ENCODE data around the gene MED9. TPM values are rescaled to one million over a fixed set of nuclear protein-coding genes. Genes with fewer than 3 reads are reported as not detected.
"Not testable (repeated sequence)": the region's sequence is repeated elsewhere in the genome, so short reads cannot be mapped to it uniquely, and the experiment has no call there.

Gene MED9
- total RNA-seq, result 1 to 10 TPM; 7.0 to 8.8 TPM
- long read RNA-seq, donor 1, transcript MED9-201 (2 exons, 2,228 nt), result major isoform, 7 of 8 reads
- long read RNA-seq, donor 1, partial matches to known transcripts, result 0 of 8 reads
- long read RNA-seq, donor 1, other reads (novel, unspliced or antisense), result 1 of 8 reads
- long read RNA-seq, donor 2, transcript MED9-201 (2 exons, 2,228 nt), result major isoform, 14 of 21 reads
- long read RNA-seq, donor 2, partial matches to known transcripts, result 6 of 21 reads
- long read RNA-seq, donor 2, other reads (novel, unspliced or antisense), result 0 of 21 reads

- peak; percentile 97 for DNase-seq (ENCODE audit: low spot score)
- intact Hi-C loops (cut with DNase I), result no loop called here
Measured at GRCh38 chr17:17476865-17477467, at the start of gene MED9. Gene MED9 (plus strand): TSS chr17:17477000. CDS start chr17:17477042, 42 bp downstream.

GRCh38 chr17:17429222-17429621 is 47.6 kb upstream of the MED9 start:
- intact Hi-C loops (cut with DNase I), result no loop called here
- DNase-seq (ENCODE audit: low spot score), result no peak

GRCh38 chr17:17430924-17431323 is 45.9 kb upstream of the MED9 start:
- intact Hi-C loops (cut with DNase I), result not testable (repeated sequence)

GRCh38 chr17:17431605-17432004 is 45.2 kb upstream of the MED9 start:
- DNase-seq (ENCODE audit: low spot score), result no peak
- intact Hi-C loops (cut with DNase I), result no loop called here

More at GRCh38 chr17:17430924-17431323, 45.9 kb upstream of the MED9 start:
- DNase-seq (ENCODE audit: low spot score), result not testable (repeated sequence)

GRCh38 chr17:17433000-17433703 is 43.6 kb upstream of the MED9 start:
- DNase-seq (ENCODE audit: low spot score), result no peak
- intact Hi-C loops (cut with DNase I), result no loop called here

GRCh38 chr17:17434477-17434876 is 42.3 kb upstream of the MED9 start:
- intact Hi-C loops (cut with DNase I), result no loop called here

GRCh38 chr17:17435323-17435722 is 41.5 kb upstream of the MED9 start:
- intact Hi-C loops (cut with DNase I), result no loop called here
- DNase-seq (ENCODE audit: low spot score), result no peak

More at GRCh38 chr17:17434477-17434876, 42.3 kb upstream of the MED9 start:
- DNase-seq (ENCODE audit: low spot score), result no peak

GRCh38 chr17:17437461-17437860 is 39.3 kb upstream of the MED9 start:
- DNase-seq (ENCODE audit: low spot score), result no peak
- intact Hi-C loops (cut with DNase I), result no loop called here

GRCh38 chr17:17437893-17438292 is 38.9 kb upstream of the MED9 start:
- DNase-seq (ENCODE audit: low spot score), result no peak
- intact Hi-C loops (cut with DNase I), result no loop called here

- intact Hi-C loops (cut with DNase I), result no loop called here
- peak; percentile 85 for DNase-seq (ENCODE audit: low spot score)
Measured at GRCh38 chr17:17440010-17440843, 36.6 kb upstream of the MED9 start.

GRCh38 chr17:17440938-17441675 is 35.7 kb upstream of the MED9 start:
- no peak for DNase-seq (ENCODE audit: low spot score)
- intact Hi-C loops (cut with DNase I), result no loop called here

GRCh38 chr17:17443173-17443572 is 33.6 kb upstream of the MED9 start:
- DNase-seq (ENCODE audit: low spot score), result no peak
- intact Hi-C loops (cut with DNase I), result no loop called here

GRCh38 chr17:17445296-17445924 is 31.4 kb upstream of the MED9 start:
- DNase-seq (ENCODE audit: low spot score), result peak; percentile 62
- intact Hi-C loops (cut with DNase I), result no loop called here

GRCh38 chr17:17445925-17446665 is 30.7 kb upstream of the MED9 start:
- intact Hi-C loops (cut with DNase I), result no loop called here
- DNase-seq (ENCODE audit: low spot score), result peak; percentile 78

- intact Hi-C loops (cut with DNase I), result no loop called here
- DNase-seq (ENCODE audit: low spot score), result peak; percentile 70
Measured at GRCh38 chr17:17446666-17447155, 30.1 kb upstream of the MED9 start.

GRCh38 chr17:17447264-17447663 is 29.5 kb upstream of the MED9 start:
- DNase-seq (ENCODE audit: low spot score), result peak; percentile 40
- intact Hi-C loops (cut with DNase I), result no loop called here

- intact Hi-C loops (cut with DNase I), result no loop called here
- DNase-seq (ENCODE audit: low spot score), result no peak
Measured at GRCh38 chr17:17448076-17448475, 28.7 kb upstream of the MED9 start.

GRCh38 chr17:17448723-17449122 is 28.1 kb upstream of the MED9 start:
- intact Hi-C loops (cut with DNase I), result no loop called here
- no peak for DNase-seq (ENCODE audit: low spot score)

Data from posterior vena cava (tissue), 2 donors.